ENCODE measurements around the gene KMT2E. TPM values are rescaled to one million over a fixed set of nuclear protein-coding genes. Genes with fewer than 3 reads are reported as not detected.

The KMT2E gene
- total RNA-seq, 4 donors from 2014 or later, result 96.9 to 156 (median 110) TPM

DNA sequence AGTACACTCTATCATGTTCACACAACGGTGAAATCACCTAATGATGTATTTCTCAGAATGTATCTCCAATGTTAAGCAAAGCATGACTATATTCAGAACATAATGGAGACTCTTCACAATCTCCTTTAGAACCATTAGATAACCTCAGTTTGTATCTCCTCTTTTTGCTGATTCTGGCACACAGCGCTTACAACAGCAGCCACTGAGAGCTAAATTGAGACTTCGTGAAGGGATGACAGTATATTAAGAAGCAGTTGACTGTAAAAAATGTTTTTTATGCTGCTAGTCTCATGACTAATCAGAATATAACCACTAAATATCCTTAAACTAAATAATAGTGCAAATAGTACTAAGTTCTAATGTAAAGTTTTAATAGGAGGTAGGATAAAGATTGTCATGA is 46.9 kb downstream of the KMT2E start:
- TF ChIP-seq, protein P1, sequence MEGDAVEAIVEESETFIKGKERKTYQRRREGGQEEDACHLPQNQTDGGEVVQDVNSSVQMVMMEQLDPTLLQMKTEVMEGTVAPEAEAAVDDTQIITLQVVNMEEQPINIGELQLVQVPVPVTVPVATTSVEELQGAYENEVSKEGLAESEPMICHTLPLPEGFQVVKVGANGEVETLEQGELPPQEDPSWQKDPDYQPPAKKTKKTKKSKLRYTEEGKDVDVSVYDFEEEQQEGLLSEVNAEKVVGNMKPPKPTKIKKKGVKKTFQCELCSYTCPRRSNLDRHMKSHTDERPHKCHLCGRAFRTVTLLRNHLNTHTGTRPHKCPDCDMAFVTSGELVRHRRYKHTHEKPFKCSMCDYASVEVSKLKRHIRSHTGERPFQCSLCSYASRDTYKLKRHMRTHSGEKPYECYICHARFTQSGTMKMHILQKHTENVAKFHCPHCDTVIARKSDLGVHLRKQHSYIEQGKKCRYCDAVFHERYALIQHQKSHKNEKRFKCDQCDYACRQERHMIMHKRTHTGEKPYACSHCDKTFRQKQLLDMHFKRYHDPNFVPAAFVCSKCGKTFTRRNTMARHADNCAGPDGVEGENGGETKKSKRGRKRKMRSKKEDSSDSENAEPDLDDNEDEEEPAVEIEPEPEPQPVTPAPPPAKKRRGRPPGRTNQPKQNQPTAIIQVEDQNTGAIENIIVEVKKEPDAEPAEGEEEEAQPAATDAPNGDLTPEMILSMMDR (IDR thresholded peaks at IDR 0.05; ENCODE audit: low read depth), result no peak

DNA sequence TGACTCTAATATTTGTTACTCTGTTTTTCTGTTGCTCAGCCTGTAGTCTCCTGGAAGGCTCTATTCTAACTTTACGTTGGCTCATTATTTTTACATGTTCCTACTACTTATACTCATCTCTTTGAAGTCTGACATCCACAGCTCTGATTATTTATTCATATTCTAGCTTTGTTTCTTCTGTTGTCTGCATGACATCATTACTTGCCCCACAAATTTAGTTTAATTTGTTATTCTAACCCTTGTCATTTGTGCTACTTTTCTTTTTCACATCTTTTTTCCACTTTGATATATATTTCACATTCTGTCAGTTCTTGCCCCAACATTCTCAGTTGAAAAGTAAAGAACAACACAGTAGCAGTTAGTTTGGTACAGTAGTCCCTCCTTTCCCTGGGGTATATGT is 51.1 kb downstream of the KMT2E start:
- TF ChIP-seq, protein P1 (IDR thresholded peaks at IDR 0.05; ENCODE audit: low read depth), result no peak

DNA sequence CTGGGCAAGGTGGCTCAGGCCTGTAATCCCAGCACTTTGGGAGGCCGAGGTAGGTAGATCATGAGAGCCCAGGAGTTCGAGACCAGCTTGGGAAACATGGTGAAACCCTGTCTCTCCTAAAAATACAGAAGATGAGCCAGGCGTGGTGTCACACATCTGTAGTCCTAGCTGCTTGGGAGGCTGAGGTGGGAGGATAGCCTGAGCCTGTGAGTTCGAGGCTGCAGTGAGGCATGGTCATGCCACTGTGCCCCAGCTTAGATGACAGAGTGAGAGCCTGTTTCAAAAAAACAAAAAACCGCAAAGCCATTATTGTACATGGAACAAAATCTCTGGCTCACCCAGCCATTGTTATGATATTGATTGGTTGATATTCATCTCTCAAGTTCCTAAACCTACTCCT is 53.7 kb downstream of the KMT2E start:
- TF ChIP-seq, protein P1 (IDR thresholded peaks at IDR 0.05; ENCODE audit: low read depth), result no peak

DNA sequence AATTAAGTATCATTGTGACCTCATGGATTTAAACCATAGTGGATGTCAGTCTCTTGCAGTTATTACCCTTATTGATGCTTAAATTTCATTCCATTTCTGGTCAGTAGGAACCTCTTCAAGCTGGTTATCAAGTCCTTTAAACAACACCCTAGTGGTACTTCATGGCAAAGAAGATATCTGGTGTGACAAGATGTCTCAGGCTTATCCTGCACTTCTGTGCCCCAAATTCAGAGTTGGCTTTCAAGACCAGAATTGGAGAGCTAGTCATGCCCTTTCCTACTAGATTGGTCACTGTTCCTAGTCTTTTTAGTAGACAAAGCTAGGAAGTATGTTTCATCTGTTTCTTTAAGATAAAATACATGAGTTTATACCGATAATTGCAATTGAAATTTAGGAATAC is 54.9 kb downstream of the KMT2E start:
- TF ChIP-seq, protein P1 (IDR thresholded peaks at IDR 0.05; ENCODE audit: low read depth), result no peak

DNA sequence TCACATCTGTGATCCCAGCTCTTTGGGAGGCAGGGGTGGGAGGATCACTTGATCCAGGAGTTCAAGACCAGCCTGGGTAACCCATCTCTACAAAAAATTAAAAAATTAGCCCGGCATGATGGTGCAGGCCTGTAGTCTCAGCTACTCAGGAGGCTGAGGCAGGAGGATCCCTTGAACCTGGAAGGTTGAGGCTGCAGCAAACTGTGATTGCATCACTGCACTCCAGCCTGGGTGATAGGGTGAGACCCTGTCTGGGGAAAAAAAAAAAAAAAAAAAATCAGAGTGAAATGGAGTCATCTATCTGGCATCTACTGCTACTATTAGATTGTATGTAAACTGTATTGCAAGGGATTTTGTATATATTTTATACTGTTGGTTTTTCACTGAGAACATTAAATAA is 59.1 kb downstream of the KMT2E start:
- TF ChIP-seq, protein P1 (IDR thresholded peaks at IDR 0.05; ENCODE audit: low read depth), result no peak

DNA sequence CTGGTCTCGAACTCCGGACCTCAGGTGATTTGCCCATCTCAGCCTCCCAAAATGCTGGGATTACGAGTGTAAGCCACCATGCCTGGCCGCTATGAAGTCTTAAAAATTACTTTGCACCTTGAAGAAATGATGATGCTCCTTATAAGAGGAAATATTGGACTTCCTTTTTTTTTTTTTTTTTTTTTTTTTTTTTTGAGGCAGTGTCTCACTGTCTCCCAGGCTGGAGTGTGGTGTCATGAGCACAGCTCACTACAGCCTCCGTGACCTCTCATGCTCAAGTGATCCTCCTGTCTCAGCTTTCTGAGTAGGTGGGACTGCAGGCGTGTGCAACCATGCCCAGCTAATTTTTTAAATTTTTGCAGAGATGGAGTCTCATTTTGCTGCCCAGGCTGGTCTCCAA is 65.3 kb downstream of the KMT2E start:
- TF ChIP-seq, protein P1 (IDR thresholded peaks at IDR 0.05; ENCODE audit: low read depth), result no peak

DNA sequence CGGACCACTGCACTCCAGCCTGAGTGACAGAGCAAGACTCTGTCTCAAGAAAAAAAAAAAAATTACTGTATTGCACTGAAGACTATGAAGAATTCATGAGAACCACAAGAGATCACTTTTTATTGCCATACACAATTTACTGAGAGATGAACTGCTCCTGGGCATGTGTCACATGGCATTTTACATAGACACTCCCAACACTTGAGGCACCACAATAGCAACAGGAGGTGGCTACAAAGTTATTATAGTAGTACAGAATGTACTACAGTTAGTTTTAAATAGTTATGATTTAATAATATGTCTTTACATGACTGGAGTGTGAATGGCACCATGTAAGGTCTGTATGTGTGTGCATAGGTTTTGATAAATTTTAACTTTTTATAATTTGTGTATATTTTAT is 70.6 kb downstream of the KMT2E start:
- TF ChIP-seq, protein P1 (IDR thresholded peaks at IDR 0.05; ENCODE audit: low read depth), result no peak
